ENCODE results near the gene LRRC75B.

Gene LRRC75B

GRCh38 chr22:24550028-24550901, 42.6 kb downstream of the LRRC75B start:
- no peak for FAIRE-seq
- TF ChIP-seq POU2F2 (IDR thresholded peaks at IDR 0.05; ENCODE audit: low read depth, low read length) (no peak), TAF1 (IDR thresholded peaks at IDR 0.05; ENCODE audit: low read depth, low read length) (no peak), POLR2AphosphoS5 (IDR thresholded peaks at IDR 0.05; ENCODE audit: low read depth, low read length) (no peak), POLR2A (IDR thresholded peaks at IDR 0.05; ENCODE audit: low read depth, low read length) (no peak; the same call in 1 of the 2 replicates), SPI1 (IDR thresholded peaks at IDR 0.05; ENCODE audit: low read depth, low read length) (no peak), PAX5 (IDR thresholded peaks at IDR 0.05; ENCODE audit: insufficient read depth, low read length, severe bottlenecking) (no peak)

GRCh38 chr22:24548812-24549211, 44.1 kb downstream of the LRRC75B start:
- no peak for FAIRE-seq
- TF ChIP-seq PAX5 (IDR thresholded peaks at IDR 0.05; ENCODE audit: insufficient read depth, low read length, severe bottlenecking) (no peak), POLR2AphosphoS5 (IDR thresholded peaks at IDR 0.05; ENCODE audit: low read depth, low read length) (no peak), TAF1 (IDR thresholded peaks at IDR 0.05; ENCODE audit: low read depth, low read length) (no peak)
- no peak for DNase-seq (ENCODE audit: insufficient read length, low spot score)

More at GRCh38 chr22:24550028-24550901, 42.6 kb downstream of the LRRC75B start:
- DNase-seq (ENCODE audit: insufficient read length, low spot score), result no peak

- TF ChIP-seq TAF1 (IDR thresholded peaks at IDR 0.05; ENCODE audit: low read depth, low read length) (no peak), POLR2AphosphoS5 (IDR thresholded peaks at IDR 0.05; ENCODE audit: low read depth, low read length) (no peak), PAX5 (IDR thresholded peaks at IDR 0.05; ENCODE audit: insufficient read depth, low read length, severe bottlenecking) (no peak), POLR2A (IDR thresholded peaks at IDR 0.05; ENCODE audit: low read depth, low read length) (no peak), SPI1 (IDR thresholded peaks at IDR 0.05; ENCODE audit: low read depth, low read length) (no peak), POU2F2 (IDR thresholded peaks at IDR 0.05; ENCODE audit: low read depth, low read length) (no peak)
- no peak for DNase-seq (ENCODE audit: insufficient read length, low spot score)
- FAIRE-seq, result no peak
Observed at GRCh38 chr22:24543679-24544243, 49.1 kb downstream of the LRRC75B start.

- DNase-seq (ENCODE audit: insufficient read length, low spot score), result no peak
- FAIRE-seq, result no peak
- no peak for TF ChIP-seq POU2F2 (IDR thresholded peaks at IDR 0.05; ENCODE audit: low read depth, low read length)
- no peak for TF ChIP-seq POLR2AphosphoS5 (IDR thresholded peaks at IDR 0.05; ENCODE audit: low read depth, low read length)
- TF ChIP-seq PAX5 (IDR thresholded peaks at IDR 0.05; ENCODE audit: insufficient read depth, low read length, severe bottlenecking), result no peak
- TF ChIP-seq SPI1 (IDR thresholded peaks at IDR 0.05; ENCODE audit: low read depth, low read length), result no peak
- TF ChIP-seq POLR2A (IDR thresholded peaks at IDR 0.05; ENCODE audit: low read depth, low read length), result no peak
- no peak for TF ChIP-seq TAF1 (IDR thresholded peaks at IDR 0.05; ENCODE audit: low read depth, low read length)
Observed at GRCh38 chr22:24543185-24543601, 49.7 kb downstream of the LRRC75B start.

GRCh38 chr22:24542641-24543040, 50.2 kb downstream of the LRRC75B start:
- TF ChIP-seq SPI1 (IDR thresholded peaks at IDR 0.05; ENCODE audit: low read depth, low read length), result no peak
- TF ChIP-seq TAF1 (IDR thresholded peaks at IDR 0.05; ENCODE audit: low read depth, low read length), result no peak
- no peak for TF ChIP-seq POLR2A (IDR thresholded peaks at IDR 0.05; ENCODE audit: low read depth, low read length)
- no peak for TF ChIP-seq POLR2AphosphoS5 (IDR thresholded peaks at IDR 0.05; ENCODE audit: low read depth, low read length)
- no peak for TF ChIP-seq PAX5 (IDR thresholded peaks at IDR 0.05; ENCODE audit: insufficient read depth, low read length, severe bottlenecking)
- TF ChIP-seq POU2F2 (IDR thresholded peaks at IDR 0.05; ENCODE audit: low read depth, low read length), result no peak
- no peak for DNase-seq (ENCODE audit: insufficient read length, low spot score)
- FAIRE-seq, result no peak

DNA sequence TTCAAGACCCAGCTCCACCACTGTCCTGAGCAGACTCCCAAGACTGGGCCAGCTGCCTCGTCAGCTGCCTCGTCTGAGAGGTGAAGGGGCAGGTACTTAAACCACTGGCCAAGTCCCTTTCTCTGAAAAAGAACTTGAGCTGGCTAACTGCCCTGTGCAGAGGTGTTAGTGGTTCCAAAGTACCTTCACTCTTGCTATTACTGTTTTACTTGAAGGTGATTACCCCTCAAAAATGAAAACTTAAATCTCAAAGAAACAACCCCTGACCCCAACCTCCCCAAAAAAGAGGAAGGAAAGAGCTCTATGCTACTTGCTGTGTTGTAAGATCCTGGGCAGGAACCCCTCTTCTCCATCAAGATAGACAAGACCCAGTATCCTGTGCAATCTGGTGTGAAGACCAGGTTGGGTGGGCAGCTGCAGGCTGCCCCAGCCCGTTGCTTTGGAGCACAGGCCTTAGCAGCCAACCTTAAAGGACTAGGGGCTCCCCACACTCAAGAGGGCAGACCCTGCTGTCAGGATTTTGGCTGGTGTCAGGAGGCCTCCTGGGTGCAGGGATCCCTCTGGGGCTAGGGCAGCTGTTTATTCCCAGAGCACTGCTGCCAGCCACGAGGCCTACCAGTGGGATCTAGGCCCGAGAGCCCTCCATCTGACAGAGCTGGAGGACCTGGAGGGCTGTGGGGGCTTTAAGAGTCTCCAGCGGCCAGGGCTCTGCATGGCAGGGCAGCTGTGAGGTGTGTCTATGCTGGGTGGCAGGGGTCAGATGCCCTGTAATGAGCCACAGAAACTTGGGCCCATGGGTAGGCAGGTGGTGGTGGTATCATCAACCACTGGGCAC, 51.0 kb downstream of the LRRC75B start:
- DNase-seq (ENCODE audit: insufficient read length, low spot score), result no peak
- FAIRE-seq, result no peak
- no peak for TF ChIP-seq POLR2AphosphoS5 (IDR thresholded peaks at IDR 0.05; ENCODE audit: low read depth, low read length)
- no peak for TF ChIP-seq TAF1 (IDR thresholded peaks at IDR 0.05; ENCODE audit: low read depth, low read length)
- no peak for TF ChIP-seq PAX5 (IDR thresholded peaks at IDR 0.05; ENCODE audit: insufficient read depth, low read length, severe bottlenecking)
- no peak for TF ChIP-seq POU2F2 (IDR thresholded peaks at IDR 0.05; ENCODE audit: low read depth, low read length)

- no peak for FAIRE-seq
- TF ChIP-seq POLR2A (IDR thresholded peaks at IDR 0.05; ENCODE audit: low read depth, low read length), result 0 out of 2 replicates have a peak, but pooled peaks have one; percentile 28
- TF ChIP-seq POLR2AphosphoS5 (IDR thresholded peaks at IDR 0.05; ENCODE audit: low read depth, low read length), result no peak
- no peak for TF ChIP-seq PAX5 (IDR thresholded peaks at IDR 0.05; ENCODE audit: insufficient read depth, low read length, severe bottlenecking)
- no peak for DNase-seq (ENCODE audit: insufficient read length, low spot score)
Observed at GRCh38 chr22:24540470-24540869, 52.4 kb downstream of the LRRC75B start.

GRCh38 chr22:24536089-24536488, 56.8 kb downstream of the LRRC75B start:
- TF ChIP-seq POU2F2 (IDR thresholded peaks at IDR 0.05; ENCODE audit: low read depth, low read length), result no peak
- no peak for TF ChIP-seq POLR2AphosphoS5 (IDR thresholded peaks at IDR 0.05; ENCODE audit: low read depth, low read length)
- TF ChIP-seq POLR2A (IDR thresholded peaks at IDR 0.05; ENCODE audit: low read depth, low read length), result no peak
- no peak for TF ChIP-seq TAF1 (IDR thresholded peaks at IDR 0.05; ENCODE audit: low read depth, low read length)
- no peak for TF ChIP-seq PAX5 (IDR thresholded peaks at IDR 0.05; ENCODE audit: insufficient read depth, low read length, severe bottlenecking)
- no peak for TF ChIP-seq SPI1 (IDR thresholded peaks at IDR 0.05; ENCODE audit: low read depth, low read length)
- DNase-seq (ENCODE audit: insufficient read length, low spot score), result no peak
- no peak for FAIRE-seq

Data from GM12891 (cell line).